ENCODE measurements around the gene RFX6.

The RFX6 gene

DNA sequence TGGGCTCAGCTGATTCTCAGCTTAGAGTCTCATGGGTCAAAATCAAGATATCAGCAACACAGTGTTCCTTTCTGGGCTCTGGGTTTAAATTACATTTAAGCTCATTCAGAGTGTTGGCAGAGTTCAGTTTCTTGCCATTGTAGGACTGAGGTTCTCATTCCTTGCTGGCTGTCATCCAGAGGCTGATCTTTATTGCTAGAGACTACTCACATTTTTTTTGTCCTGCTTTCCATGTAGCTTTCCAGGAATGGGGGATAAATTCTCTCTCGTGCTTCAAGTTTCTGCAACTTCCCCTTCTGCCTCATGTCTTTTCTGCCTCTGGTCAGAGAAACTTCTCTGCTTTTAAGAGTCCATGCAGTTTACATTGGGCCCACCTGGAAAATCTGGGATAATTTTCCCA, 86.9 kb downstream of the RFX6 start:
- H3K4me3 ChIP-seq = no peak overlapping the region
- no peak overlapping the region for H3K27ac ChIP-seq
- TF ChIP-seq, protein P1, sequence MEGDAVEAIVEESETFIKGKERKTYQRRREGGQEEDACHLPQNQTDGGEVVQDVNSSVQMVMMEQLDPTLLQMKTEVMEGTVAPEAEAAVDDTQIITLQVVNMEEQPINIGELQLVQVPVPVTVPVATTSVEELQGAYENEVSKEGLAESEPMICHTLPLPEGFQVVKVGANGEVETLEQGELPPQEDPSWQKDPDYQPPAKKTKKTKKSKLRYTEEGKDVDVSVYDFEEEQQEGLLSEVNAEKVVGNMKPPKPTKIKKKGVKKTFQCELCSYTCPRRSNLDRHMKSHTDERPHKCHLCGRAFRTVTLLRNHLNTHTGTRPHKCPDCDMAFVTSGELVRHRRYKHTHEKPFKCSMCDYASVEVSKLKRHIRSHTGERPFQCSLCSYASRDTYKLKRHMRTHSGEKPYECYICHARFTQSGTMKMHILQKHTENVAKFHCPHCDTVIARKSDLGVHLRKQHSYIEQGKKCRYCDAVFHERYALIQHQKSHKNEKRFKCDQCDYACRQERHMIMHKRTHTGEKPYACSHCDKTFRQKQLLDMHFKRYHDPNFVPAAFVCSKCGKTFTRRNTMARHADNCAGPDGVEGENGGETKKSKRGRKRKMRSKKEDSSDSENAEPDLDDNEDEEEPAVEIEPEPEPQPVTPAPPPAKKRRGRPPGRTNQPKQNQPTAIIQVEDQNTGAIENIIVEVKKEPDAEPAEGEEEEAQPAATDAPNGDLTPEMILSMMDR (IDR thresholded peaks at IDR 0.05) = no peak
- no peak for DNase-seq (ENCODE audit: low spot score)

DNA sequence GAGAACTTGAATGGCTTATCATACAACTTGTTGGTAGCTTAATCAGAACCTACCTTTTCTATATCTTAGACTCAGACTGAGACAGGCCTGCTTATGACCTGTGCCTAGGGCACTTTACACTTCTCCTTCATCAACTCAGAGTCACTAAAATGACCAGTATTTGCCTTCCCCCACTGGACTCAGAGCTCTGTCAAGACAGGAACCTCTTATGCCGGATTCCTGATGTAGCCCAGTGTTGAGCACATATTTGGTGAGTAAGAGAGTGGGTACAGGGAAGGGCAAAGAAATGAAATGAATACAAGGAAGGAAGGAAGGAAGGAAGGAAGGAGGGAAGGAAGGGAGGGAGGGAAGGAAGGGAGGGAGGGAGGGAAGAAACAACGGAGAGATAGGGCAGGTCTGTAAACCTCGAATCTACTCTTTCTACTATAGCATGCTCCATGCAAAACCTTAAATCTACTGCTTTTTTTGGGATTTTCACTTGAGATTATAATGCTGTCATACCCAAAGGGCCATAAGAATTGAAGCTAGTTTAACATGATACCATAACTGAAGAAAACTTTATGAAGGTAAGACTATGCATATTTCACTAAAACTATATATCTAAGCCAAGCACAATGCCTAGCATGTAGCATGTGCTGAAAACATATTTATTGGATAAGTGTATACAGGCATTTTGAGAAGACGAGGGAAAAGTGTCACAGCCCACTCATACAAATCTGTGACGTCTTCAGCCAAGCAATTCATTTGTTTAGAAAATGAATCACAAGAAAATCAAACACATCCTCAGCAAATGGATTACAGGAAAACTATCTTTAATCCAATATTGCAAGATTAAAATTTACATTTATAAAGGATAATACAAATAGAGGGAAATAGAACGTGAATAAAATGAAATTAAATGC, 89.9 kb downstream of the RFX6 start:
- TF ChIP-seq, protein P1 (IDR thresholded peaks at IDR 0.05) = no peak
- no peak for DNase-seq (ENCODE audit: low spot score)
- H3K4me3 ChIP-seq = no peak overlapping the region
- no peak overlapping the region for H3K27ac ChIP-seq

DNA sequence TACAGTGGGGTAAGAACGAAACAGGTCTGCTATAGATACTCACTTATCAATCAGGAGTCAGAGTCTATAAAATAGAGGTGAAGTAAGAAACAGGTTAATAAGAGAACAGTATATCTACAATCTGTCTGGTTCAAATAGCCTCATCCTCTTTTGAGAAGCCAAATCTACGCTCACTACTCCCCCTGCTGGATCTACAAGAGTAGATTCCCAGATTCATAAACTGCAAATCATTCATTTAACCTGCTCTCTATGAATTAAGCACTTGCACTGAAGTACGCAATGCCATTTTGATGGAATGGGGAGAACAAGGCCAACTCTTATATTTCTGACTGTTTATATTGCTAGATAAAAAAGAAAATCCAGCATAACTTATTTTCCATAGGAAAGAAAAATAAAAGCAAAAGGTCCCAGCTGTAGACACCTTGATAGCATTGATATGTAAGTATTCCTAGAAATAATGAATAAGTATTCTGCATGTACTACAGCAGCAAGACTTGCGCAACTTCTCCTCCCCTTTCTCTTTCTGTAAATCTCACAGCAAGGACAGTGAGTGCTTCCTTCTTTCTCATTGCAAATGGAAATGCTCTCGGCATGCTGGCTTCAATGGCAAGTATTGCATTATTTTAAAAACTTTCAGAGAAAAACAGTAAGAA, 92.3 kb downstream of the RFX6 start:
- TF ChIP-seq, protein P1 (IDR thresholded peaks at IDR 0.05) = no peak
- Histone ChIP-seq H3K27ac (no peak overlapping the region), H3K4me3 (no peak overlapping the region)
- DNase-seq (ENCODE audit: low spot score) = no peak

DNA sequence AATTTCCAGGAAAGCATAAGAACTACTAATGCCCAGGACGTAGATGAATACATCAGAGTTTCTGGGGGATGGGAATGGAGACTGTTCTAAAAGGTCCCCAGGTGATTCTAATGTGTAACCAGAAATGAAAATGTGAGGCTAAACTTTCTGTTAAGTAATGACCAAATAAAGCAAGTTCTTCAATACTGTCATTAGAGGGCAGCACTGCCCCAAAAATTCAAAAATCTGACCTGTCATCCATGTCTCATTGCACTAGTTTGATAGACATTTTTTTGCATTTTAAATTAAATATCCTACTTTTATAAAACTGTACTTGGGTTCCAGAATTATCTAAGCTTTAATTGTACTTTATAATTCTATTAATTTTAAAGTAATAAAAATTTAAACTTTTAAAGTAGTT, 94.9 kb downstream of the RFX6 start:
- H3K4me3 ChIP-seq = no peak overlapping the region
- no peak for DNase-seq (ENCODE audit: low spot score)
- TF ChIP-seq, protein P1 (IDR thresholded peaks at IDR 0.05) = no peak
- no peak overlapping the region for H3K27ac ChIP-seq

DNA sequence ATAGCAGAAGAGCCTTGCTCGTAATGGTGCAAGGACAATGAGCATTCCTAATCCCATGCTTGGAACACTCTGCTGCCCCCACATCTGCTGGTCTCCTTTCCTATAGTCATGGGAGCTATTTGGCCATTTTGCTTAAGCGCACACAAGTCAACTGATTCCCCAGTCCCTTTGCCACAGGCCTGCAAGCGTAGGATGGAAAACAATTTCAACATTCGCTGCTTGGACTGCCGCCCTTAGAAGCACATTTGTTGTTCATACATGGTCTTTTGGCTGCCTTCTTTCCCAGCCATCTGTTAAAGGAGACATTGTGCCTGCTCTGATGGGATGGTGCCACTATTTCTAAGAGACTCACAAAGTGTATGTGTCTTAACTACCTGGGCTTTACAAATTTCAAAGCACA, 96.9 kb downstream of the RFX6 start:
- TF ChIP-seq, protein P1 (IDR thresholded peaks at IDR 0.05) = no peak
- no peak for DNase-seq (ENCODE audit: low spot score)
- H3K4me3 ChIP-seq = no peak overlapping the region
- no peak overlapping the region for H3K27ac ChIP-seq

DNA sequence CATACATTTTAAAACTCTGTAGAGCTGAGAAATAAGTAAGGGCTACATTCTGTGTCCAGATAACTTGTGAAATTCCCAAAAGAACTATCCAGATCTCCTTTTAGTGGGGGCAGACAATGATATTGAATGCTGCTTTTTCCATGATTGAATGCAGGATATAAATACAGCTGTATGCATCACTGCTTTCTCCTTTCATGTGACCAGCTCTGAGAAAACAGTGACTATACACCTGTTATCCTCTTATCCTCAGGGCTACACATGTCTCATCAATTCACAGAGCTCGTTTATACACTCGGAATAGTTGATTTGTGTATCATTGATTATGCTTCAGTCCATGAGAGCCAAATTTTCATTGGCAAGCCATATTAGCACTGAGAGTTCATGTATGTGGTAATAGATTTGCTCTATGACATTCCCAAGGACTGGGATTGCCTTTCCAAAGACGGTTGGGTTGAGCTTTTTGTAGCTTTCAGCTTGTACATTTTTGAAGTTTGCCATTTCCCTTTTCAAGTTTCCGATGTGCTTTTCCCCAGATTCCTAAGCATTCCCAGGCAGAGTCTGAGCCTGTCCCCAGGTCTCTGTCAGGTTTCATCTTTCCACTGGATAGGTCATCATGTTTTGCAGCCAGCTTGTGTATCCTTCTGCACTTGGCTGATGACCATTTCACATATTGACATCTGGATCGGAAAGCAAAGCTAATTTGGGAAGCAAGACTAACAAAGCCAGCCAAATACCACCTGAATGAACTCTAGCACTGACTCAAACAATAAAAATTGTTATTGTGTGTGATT, 97.7 kb downstream of the RFX6 start:
- Histone ChIP-seq H3K4me3 (no peak overlapping the region), H3K27ac (no peak overlapping the region)
- TF ChIP-seq, protein P1 (IDR thresholded peaks at IDR 0.05) = no peak
- no peak for DNase-seq (ENCODE audit: low spot score)
